CD14-positive monocyte (primary cell): ENCODE results near the gene DUSP9. TPM values are rescaled to one million over a fixed set of nuclear protein-coding genes. Genes with fewer than 3 reads are reported as not detected.

Source experiments
- DNase-seq, 3 donors: peaks; one replicate each; pipeline ENCODE4 v3.0.0-alpha.2; 2011 to 2022
- H2AFZ ChIP-seq: 2 replicates; pipeline ENCODE4 v1.6.0; 2012; ENCODE audit warnings: mild to moderate bottlenecking, low read depth, low read length, inconsistent platforms; ENCODE audit not compliant: insufficient read depth, poor library complexity, severe bottlenecking
- H3K27ac ChIP-seq, 2 donors: 1 replicate in 1 of 2; 2 replicates in 1 of 2; pipeline ENCODE4 v1.5.1; 2012 to 2013; ENCODE audit warnings: low read length in 2 of 2, control low read depth in 1 of 2, inconsistent platforms in 1 of 2, low read depth in 1 of 2, mild to moderate bottlenecking in 1 of 2
- H3K27me3 ChIP-seq, 2 donors: one replicate each; pipeline versions ENCODE4 v1.6.0 to v1.6.1; 2011 to 2013; ENCODE audit warnings: low read length in 2 of 2; ENCODE audit not compliant: control insufficient read depth in 2 of 2, insufficient read depth in 2 of 2
- H3K36me3 ChIP-seq, 2 donors: replicated peaks in 1 of 2; 1 replicate in 1 of 2; 2 replicates in 1 of 2; pipeline versions ENCODE4 v1.5.1 to v1.6.1; 2012 to 2013; ENCODE audit warnings: low read length in 2 of 2, control low read depth in 1 of 2, inconsistent platforms in 1 of 2, mild to moderate bottlenecking in 1 of 2; ENCODE audit not compliant: insufficient read depth in 2 of 2, control insufficient read depth in 1 of 2
- H3K4me1 ChIP-seq, 2 donors: 1 replicate in 1 of 2; 2 replicates in 1 of 2; pipeline versions ENCODE4 v1.5.1 to v1.6.1; 2012 to 2013; ENCODE audit warnings: low read length in 2 of 2, control low read depth in 1 of 2, inconsistent platforms in 1 of 2, mild to moderate bottlenecking in 1 of 2, moderate library complexity in 1 of 2; ENCODE audit not compliant: insufficient read depth in 2 of 2, control insufficient read depth in 1 of 2
- H3K4me2 ChIP-seq: replicated peaks from 2 replicates; pipeline ENCODE3; 2012; ENCODE audit warnings: low read length, moderate library complexity, mild to moderate bottlenecking; ENCODE audit not compliant: poor library complexity, severe bottlenecking; ENCODE audit errors: extremely low read depth
- H3K4me3 ChIP-seq, 3 experiments: fragments of 200-600 bp in 1 of 3; sonication (generic) in 1 of 3; replicated peaks in 1 of 3; 1 replicate in 2 of 3; 2 replicates in 1 of 3; pipeline ENCODE4 v1.5.1; 2011 to 2013; ENCODE audit warnings: low read length in 3 of 3, mild to moderate bottlenecking in 3 of 3, control low read depth in 2 of 3, low read depth in 2 of 3, inconsistent platforms in 1 of 3, moderate library complexity in 1 of 3
- H3K79me2 ChIP-seq: 2 replicates; pipeline ENCODE4 v1.6.0; 2012; ENCODE audit warnings: mild to moderate bottlenecking, control low read depth, inconsistent platforms, low read length, moderate library complexity; ENCODE audit not compliant: insufficient read depth
- H3K9ac ChIP-seq: 2 replicates; pipeline ENCODE4 v1.6.0; 2017; ENCODE audit warnings: low read length, mild to moderate bottlenecking; ENCODE audit not compliant: insufficient read depth, poor library complexity, severe bottlenecking
- H3K9me3 ChIP-seq, 2 donors: replicated peaks in 1 of 2; 1 replicate in 1 of 2; 2 replicates in 1 of 2; pipeline versions ENCODE4 v1.5.1 to v1.6.1; 2012 to 2013; ENCODE audit warnings: low read length in 2 of 2, control low read depth in 1 of 2; ENCODE audit not compliant: control insufficient read depth in 1 of 2, insufficient read depth in 1 of 2
- H4K20me1 ChIP-seq: 2 replicates; pipeline ENCODE4 v1.6.0; 2012; ENCODE audit warnings: mild to moderate bottlenecking, low read length, control low read depth, moderate library complexity; ENCODE audit not compliant: insufficient read depth
- H3K27ac Mint-ChIP-seq, 7 donors: one replicate each; pipeline ENCODE4 v1.8.0; 2020; ENCODE audit warnings: mild to moderate bottlenecking in 7 of 7, mixed read lengths in 7 of 7, moderate library complexity in 6 of 7, inconsistent platforms in 2 of 7
- H3K27me3 Mint-ChIP-seq, 3 donors: one replicate each; pipeline ENCODE4 v1.8.0; 2021 to 2022; ENCODE audit warnings: low read depth in 3 of 3, mild to moderate bottlenecking in 3 of 3, mixed read lengths in 3 of 3, moderate library complexity in 3 of 3, inconsistent platforms in 1 of 3
- H3K36me3 Mint-ChIP-seq, 2 donors: one replicate each; pipeline ENCODE4 v1.8.0; 2020; ENCODE audit warnings: mixed read lengths in 2 of 2, inconsistent platforms in 1 of 2, mild to moderate bottlenecking in 1 of 2
- H3K4me1 Mint-ChIP-seq: one replicate; pipeline ENCODE4 v1.8.0; 2020; ENCODE audit warnings: mild to moderate bottlenecking, mixed read lengths
- H3K4me3 Mint-ChIP-seq, 2 donors: one replicate each; pipeline ENCODE4 v1.8.0; 2020; ENCODE audit warnings: mild to moderate bottlenecking in 2 of 2, mixed read lengths in 2 of 2, moderate library complexity in 1 of 2
- H3K9me3 Mint-ChIP-seq, 7 donors: one replicate each; pipeline ENCODE4 v1.8.0; 2020 to 2022; ENCODE audit warnings: mixed read lengths in 7 of 7, mild to moderate bottlenecking in 6 of 7, moderate library complexity in 6 of 7, inconsistent platforms in 2 of 7
- CTCF ChIP-seq: fragments of 200-600 bp; IDR thresholded peaks from one replicate; pipeline ENCODE4 v1.8.0; 2022; ENCODE audit warnings: antibody characterized with exemption, mild to moderate bottlenecking
- WGBS: methylation state at CpG from one replicate; pipeline ENCODE4 v1.1.5; 2013; ENCODE audit warnings: missing lambda C conversion rate; ENCODE audit not compliant: insufficient coverage; 5-methylcytosine and 5-hydroxymethylcytosine counted together
- intact Hi-C, 2 donors: fragments of 100-400 bp; cut with micrococcal nuclease; formaldehyde crosslinking; loops; one replicate each; pipeline versions ENCODE4 v1.15.0 to v1.15.1; 2023
- polyA plus RNA-seq, 3 donors: library from polyadenylated mRNA; depleted of rRNA in 1 of 3; unstranded in 2 of 3; stranded (reverse) in 1 of 3; fragments of 300-500 nt in 2 of 3; fragments of >200 nt in 1 of 3; fragmentation: Illumina TruSeq in 2 of 3; gene quantifications; 1 replicate in 2 of 3; 2 replicates in 1 of 3; pipeline ENCODE4 v1.2.3, GENCODE V29; 2012 to 2021

Gene DUSP9
- polyA plus RNA-seq, 3 donors, result not detected

- H3K27me3 ChIP-seq, result peaks cover 16 to 62% of the 10 kb centered on the region in 2 donors
- peaks cover 0 to 5% of the 10 kb centered on the region in 2 donors for H3K4me1 ChIP-seq
- no peaks in the 10 kb centered on the region for H4K20me1 ChIP-seq
- H3K79me2 ChIP-seq, result no peaks in the 10 kb centered on the region
- H2AFZ ChIP-seq, result no peak overlapping the region
- no peak overlapping the region for H3K4me2 ChIP-seq
- DNase-seq, result no peak
- WGBS, result 0% methylated on average over 32 of the region's 84 CpGs
- intact Hi-C loops, result no loop called here
- peaks cover 0 to 13% of the 10 kb centered on the region in 2 donors for H3K9me3 ChIP-seq
- H3K4me3 ChIP-seq, result no peak overlapping the region
- no peak for TF ChIP-seq CTCF
- H3K27ac ChIP-seq, result no peak overlapping the region
- H3K27ac Mint-ChIP-seq, result no peak overlapping the region
- H3K36me3 ChIP-seq, result no peaks in the 10 kb centered on the region
- H3K27me3 Mint-ChIP-seq, result peaks cover 51 to 82% (median 70%) of the 10 kb centered on the region in 3 donors
- H3K4me3 Mint-ChIP-seq, result peak overlapping the region in 1 of 2 donors; percentile 71
- peaks cover 0 to 1% of the 10 kb centered on the region in 2 donors for H3K36me3 Mint-ChIP-seq
- peaks cover 0 to 21% (median 8%) of the 10 kb centered on the region in 7 donors for H3K9me3 Mint-ChIP-seq
- H3K9ac ChIP-seq, result no peak overlapping the region
- peaks cover 2% of the 10 kb centered on the region for H3K4me1 Mint-ChIP-seq
Measured at GRCh38 chrX:153643431-153644351, 3.3 kb upstream of the DUSP9 start.

GRCh38 chrX:153644356-153645125, 2.5 kb upstream of the DUSP9 start:
- 2% methylated on average over 14 of the region's 46 CpGs for WGBS
- Mint-ChIP-seq H3K36me3 (peaks cover 0 to 1% of the 10 kb centered on the region in 2 donors), H3K27me3 (peaks cover 53 to 84% (median 69%) of the 10 kb centered on the region in 3 donors), H3K4me3 (peak overlapping the region in 1 of 2 donors; percentile 68), H3K27ac (peak overlapping the region in 1 of 7 donors; percentile 18), H3K9me3 (peaks cover 0 to 24% (median 8%) of the 10 kb centered on the region in 7 donors), H3K4me1 (peaks cover 2% of the 10 kb centered on the region)
- no peak overlapping the region for H2AFZ ChIP-seq
- no peak overlapping the region for H3K4me2 ChIP-seq
- H3K27ac ChIP-seq, result no peak overlapping the region
- H3K79me2 ChIP-seq, result no peaks in the 10 kb centered on the region
- peaks cover 0 to 18% of the 10 kb centered on the region in 2 donors for H3K9me3 ChIP-seq
- no peak overlapping the region for H3K4me3 ChIP-seq
- TF ChIP-seq CTCF, result no peak
- H3K36me3 ChIP-seq, result no peaks in the 10 kb centered on the region
- H3K4me1 ChIP-seq, result peaks cover 0 to 5% of the 10 kb centered on the region in 2 donors
- H3K27me3 ChIP-seq, result peaks cover 16 to 69% of the 10 kb centered on the region in 2 donors
- intact Hi-C loops, result no loop called here
- no peak for DNase-seq
- no peaks in the 10 kb centered on the region for H4K20me1 ChIP-seq
- H3K9ac ChIP-seq, result no peak overlapping the region
